RPMI7951 (cell line): Measurements from ENCODE around the gene ULK4. TPM values are rescaled to one million over a fixed set of nuclear protein-coding genes. Genes with fewer than 3 reads are reported as not detected.
"Not testable (repeated sequence)": the region's sequence is repeated elsewhere in the genome, so short reads cannot be mapped to it uniquely, and the experiment has no call there.

Experiments used
- DNase-seq: peaks from one replicate; pipeline ENCODE4 v3.0.0-alpha.2; 2012; ENCODE audit warnings: low read depth
- total RNA-seq: library from RNA; depleted of rRNA; stranded (reverse); fragments of >200 nt; shearing (Covaris generic); gene quantifications from 2 replicates; pipeline ENCODE4 v1.2.3, GENCODE V29; 2014

ULK4 gene
- total RNA-seq, 1 experiment from 2014 or later: 9.0 TPM

DNA sequence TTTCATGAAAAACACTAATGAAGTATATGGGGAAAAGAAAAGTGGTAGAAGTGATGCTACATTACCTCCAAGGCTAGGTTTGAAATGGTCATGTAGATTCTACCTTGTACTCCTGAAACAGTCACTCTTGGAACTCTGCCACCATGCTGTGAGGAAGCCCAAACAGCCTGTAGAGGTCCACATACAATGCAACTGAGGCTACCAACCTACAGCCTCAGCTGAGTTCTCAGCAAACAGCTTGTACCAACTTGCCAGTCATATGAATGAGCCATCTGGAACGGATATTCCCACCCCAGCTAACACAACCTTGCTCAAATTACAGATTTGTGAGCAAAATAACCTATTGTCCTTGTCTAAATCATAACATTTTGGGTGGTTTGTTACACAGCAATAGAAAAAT is 193.5 kb downstream of the ULK4 start:
- no peak for DNase-seq

- DNase-seq: not testable (repeated sequence)
These were observed 199.0 kb downstream of the ULK4 start for GRCh38 chr3:41762867-41763266.

DNA sequence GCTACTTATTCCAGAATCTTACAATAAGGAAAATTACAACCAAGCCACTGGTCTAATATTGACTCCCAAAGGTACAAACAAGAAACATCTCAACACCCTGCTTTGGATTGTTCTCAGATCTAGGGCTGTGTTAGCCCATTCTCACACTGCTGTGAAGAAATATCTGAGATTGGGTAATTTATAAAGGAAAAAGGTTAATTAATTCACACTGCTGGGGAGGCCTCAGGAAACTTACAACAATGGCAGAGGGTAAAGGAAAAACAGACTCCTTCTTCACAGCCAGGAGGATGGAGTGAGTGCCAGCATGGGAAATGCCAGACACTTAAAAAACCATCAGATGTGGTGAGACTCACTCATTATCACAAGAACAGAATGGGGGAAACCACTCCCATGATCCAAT is 208.3 kb downstream of the ULK4 start:
- no peak for DNase-seq

DNA sequence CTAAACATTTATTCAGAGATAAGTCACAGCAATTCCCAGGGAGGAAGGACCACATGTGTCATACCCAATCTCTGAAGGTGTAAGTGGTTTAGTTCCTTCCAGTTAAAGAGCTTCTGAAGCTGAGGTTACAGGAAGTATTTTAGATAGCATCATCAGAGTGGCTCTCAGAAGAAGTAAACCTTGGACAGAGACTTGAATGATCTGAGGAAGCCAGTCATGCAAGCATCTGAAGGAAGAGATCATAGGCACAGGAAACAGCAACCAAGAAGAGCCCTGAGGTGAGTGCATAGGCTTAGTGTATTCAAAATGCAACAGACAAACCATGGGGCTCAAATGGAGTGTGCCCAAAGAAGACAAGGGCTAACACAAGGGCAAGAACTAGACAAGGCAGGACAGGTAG is 210.3 kb downstream of the ULK4 start:
- DNase-seq: no peak

- no peak for DNase-seq
These were observed 211.9 kb downstream of the ULK4 start for GRCh38 chr3:41749988-41750387.

GRCh38 chr3:41746215-41746614 is 215.7 kb downstream of the ULK4 start:
- DNase-seq: no peak

DNA sequence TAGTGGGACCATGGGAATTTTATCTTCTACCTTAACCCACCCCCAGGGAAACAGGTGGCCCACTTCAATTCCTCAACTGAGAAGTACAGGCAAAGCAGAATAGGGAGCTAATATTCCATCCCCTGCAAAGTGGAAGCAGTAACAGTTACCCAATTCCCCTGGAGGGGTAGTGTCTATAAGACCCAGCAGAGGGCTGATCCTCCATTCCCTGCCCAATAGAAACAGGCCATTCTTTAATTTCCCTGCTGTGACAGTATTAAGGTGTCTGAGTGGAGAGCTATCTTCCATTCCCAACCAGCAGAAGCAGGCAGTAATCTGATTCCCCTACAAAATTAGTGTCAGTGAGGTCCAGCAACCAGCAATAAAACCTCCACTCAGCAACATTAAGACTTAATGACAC is 219.8 kb downstream of the ULK4 start:
- no peak for DNase-seq

DNA sequence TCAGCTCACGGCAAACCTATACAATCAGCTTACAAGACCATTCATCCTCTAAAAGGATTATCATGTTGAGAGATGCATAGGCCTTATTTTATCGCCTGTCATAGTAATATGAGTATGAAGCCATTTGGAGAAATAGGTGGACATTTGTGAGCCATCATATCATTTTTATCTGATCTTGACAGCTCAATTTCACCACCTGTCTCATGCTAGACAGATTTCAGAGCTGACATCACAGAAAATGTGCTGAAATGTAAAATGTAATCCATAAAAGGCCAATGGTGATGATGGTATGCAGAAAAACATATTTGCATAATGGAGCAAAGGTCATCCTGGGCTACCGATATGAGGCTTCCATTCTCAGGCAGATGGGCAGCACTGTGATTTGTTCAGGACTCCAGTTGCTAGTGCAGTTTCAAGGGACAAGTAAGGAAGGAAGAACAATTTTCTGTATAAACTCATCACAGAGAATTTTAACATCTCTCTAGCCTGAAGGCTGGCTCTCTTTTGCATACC is 221.5 kb downstream of the ULK4 start:
- DNase-seq: no peak

- DNase-seq: peak; percentile 5
These were observed 235.0 kb downstream of the ULK4 start for GRCh38 chr3:41726891-41727290.

- DNase-seq: no peak
These were observed 244.3 kb downstream of the ULK4 start for GRCh38 chr3:41717641-41718040.

GRCh38 chr3:41716471-41716870 is 245.4 kb downstream of the ULK4 start:
- peak; percentile 26 for DNase-seq

- no peak for DNase-seq
These were observed 246.5 kb downstream of the ULK4 start for GRCh38 chr3:41715376-41715775.

DNA sequence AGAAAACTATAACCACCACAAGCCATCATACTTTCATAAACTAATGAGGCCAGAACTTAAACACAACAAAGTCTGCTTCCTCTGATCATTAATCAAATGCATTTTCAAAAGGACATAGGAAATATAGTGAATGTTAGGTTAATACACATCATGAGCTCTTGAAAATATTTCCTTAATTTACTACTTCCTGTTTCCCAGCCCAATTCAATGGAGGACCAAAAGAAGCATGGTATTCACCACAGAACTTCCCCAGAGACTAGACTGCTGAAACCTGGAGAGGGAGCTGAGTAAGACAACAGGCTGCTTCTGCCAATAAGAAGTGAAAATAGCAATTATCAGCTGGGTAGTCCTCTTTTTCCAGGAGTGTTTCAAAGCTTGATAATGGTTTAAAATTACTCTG is 250.3 kb downstream of the ULK4 start:
- peak; percentile 39 for DNase-seq

DNA sequence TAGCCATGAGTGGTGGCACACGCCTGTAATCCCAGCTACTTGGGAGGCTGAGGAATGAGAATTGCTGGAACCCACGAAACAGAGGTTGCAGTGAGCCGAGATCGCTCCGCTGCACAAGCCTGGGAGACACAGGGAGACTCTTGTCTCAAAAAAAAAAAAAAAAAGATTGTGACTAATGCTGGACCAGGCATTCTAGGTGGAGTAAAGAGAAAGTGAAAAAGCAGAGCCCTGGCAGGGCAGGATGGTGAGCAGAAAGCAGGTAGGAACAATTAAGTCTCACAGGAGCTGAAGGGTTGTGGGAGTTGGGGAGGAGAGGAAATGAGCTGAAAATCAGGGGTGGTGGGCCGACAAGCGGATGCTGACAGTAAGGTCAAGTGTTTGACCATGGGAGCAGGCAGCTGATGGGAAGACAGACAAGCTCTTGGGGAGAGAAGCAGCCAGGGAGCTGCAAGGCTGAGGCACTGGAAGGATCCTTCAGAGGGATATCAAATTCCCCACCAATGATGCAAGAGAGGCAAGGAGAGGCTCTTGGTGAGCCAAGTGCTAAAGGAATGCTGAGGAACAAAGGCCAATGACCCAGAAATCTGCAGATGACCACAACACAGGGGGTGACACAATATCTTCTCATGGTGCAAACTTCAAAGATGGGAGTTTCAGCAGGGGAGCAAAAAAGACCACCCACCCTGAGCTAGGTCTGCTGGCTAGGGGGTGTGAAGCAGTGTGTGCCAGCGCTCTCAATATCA is 251.1 kb downstream of the ULK4 start:
- DNase-seq: peak; percentile 80

DNA sequence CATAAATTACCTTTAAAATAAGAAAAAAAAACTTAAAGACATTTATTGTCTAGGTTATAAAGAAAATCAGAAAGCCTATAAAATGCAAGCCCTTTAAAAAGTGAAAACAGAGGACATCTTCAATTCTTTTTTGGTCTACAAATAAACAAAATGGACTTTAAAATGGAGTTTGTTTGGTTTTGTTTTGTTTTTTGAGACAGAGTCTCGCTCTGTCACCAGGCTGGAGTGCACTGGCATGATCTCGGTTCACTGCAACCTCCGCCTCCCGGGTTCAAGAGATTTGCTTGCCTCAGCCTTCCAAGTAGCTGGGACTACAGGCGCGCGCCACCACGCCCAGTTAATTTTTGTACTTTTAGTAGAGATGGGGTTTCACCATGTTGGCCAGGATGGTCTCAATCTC is 252.7 kb downstream of the ULK4 start:
- not testable (repeated sequence) for DNase-seq

DNA sequence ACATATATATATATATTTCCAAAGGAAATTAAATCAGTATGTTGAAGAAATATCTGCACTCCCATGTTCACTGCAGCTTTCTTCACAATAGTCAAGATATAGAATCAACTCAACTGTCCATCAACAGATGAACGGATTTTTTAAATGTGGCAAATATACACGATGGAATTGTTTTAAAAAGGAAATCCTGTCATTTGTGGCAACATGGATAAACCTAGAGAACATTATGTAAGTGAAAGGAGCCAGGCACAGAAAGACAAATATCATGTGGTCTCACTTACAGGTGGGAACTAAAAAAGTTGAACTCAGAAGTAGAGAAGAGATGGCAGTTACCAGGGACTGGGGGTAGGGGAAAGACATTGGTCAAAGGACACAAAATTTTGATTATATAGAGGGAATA is 253.7 kb downstream of the ULK4 start:
- no peak for DNase-seq

DNA sequence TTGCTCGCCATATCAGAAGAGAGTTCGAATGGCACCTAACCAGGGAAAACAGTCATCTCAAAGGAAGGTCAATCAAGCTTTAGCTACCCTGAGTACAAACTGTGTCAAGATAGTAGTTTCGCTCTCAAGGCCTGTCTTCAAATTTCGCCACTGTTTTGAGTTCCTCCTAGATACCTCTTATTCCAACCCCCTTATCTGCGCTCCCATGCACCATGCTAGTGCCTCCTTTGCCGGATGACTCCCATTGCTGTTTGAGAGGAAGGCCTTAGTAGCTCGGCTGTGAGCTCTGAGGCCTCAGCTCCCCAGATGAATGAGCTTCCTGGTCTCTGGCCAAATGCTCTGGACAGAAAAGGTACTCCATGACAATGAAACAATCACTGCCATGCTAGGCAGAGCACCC is 256.0 kb downstream of the ULK4 start:
- no peak for DNase-seq

GRCh38 chr3:41701191-41701698 is 260.7 kb downstream of the ULK4 start:
- DNase-seq: no peak

GRCh38 chr3:41700155-41700554 is 261.7 kb downstream of the ULK4 start:
- DNase-seq: no peak

DNA sequence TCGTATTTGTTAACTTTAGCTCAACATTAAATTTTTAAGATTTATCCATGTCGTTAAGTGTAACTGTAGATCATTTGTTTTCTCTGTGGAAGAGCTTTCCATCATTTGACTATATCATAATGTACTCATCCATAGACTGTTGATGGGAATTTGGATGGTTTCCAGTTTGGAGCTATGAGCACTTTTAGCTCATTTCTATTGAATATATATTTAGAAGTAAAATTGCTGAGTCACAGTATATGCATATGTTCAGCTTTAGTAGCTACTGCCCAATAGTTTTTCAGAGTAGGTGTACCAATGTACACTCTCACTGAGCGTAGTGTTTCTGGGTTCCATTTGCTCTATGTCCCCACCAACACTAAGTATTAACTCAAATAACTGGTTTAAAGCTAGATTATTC is 263.0 kb downstream of the ULK4 start:
- DNase-seq: no peak

GRCh38 chr3:41697702-41698101 is 264.2 kb downstream of the ULK4 start:
- no peak for DNase-seq

DNA sequence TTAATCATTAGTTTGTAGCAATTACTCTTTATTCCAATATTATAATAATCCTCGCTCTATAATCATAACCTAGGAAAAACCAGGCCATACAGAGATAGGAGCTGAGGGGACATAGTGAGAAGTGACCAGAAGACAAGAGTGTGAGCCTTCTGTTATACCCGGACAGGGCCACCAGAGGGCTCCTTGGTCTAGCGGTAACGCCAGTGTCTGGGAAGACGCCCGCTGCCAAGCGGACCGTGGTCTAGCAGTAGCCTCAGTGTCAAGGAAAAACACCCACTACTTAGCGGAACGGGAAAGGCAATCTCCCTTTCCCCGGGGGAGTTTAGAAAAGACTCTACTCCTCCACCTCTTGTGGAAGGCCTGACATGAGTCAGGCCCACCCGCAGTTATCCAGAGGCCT is 266.1 kb downstream of the ULK4 start:
- DNase-seq: not testable (repeated sequence)

DNA sequence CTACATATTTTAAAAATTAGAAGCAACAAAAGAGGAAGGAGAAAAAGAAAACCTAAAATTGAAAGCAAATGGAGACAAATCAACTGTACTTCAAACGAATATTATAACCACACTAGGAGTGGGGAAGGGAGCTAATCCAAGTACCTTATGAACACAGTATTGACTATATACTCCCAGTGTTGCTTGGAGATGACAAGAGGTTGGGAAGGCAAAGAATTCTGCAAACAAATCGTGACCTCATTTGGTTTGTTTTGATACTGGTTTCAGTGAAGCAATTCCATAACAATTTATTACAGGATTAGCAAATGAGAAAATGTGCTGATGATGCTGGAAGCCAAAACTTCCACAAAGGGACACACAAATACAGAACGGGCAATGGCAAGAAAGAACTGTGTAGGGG is 268.1 kb downstream of the ULK4 start:
- no peak for DNase-seq
